Liver (tissue), 9 donors: ENCODE measurements around the gene DHDH. TPM values are rescaled to one million over a fixed set of nuclear protein-coding genes. Genes with fewer than 3 reads are reported as not detected.

Experiments
- DNase-seq: peaks from one replicate; pipeline ENCODE4 v3.0.0-alpha.2; 2017; ENCODE audit warnings: low spot score
- H3K27ac ChIP-seq, 2 donors: one replicate each; pipeline ENCODE4 v1.7.0; 2013; ENCODE audit warnings: inconsistent platforms in 2 of 2, low read length in 2 of 2, control low read depth in 1 of 2, low read depth in 1 of 2, mild to moderate bottlenecking in 1 of 2
- H3K27me3 ChIP-seq, 4 donors: one replicate each; pipeline versions ENCODE4 v1.6.1 to v1.7.0; 2013; ENCODE audit warnings: low read length in 3 of 4, inconsistent platforms in 1 of 4, mild to moderate bottlenecking in 1 of 4, moderate library complexity in 1 of 4; ENCODE audit not compliant: control insufficient read depth in 4 of 4, insufficient read depth in 4 of 4
- H3K36me3 ChIP-seq, 4 donors: one replicate each; pipeline versions ENCODE4 v1.6.1 to v1.7.0; 2013; ENCODE audit warnings: low read length in 3 of 4, mild to moderate bottlenecking in 3 of 4, low read depth in 1 of 4, moderate library complexity in 1 of 4; ENCODE audit not compliant: control insufficient read depth in 4 of 4, insufficient read depth in 3 of 4
- H3K4me1 ChIP-seq, 4 donors: one replicate each; pipeline versions ENCODE4 v1.6.1 to v1.7.0; 2013; ENCODE audit warnings: low read length in 3 of 4, mild to moderate bottlenecking in 3 of 4, moderate library complexity in 1 of 4; ENCODE audit not compliant: control insufficient read depth in 4 of 4, insufficient read depth in 4 of 4
- H3K4me3 ChIP-seq, 3 donors: one replicate each; pipeline versions ENCODE4 v1.6.1 to v1.7.0; 2013; ENCODE audit warnings: low read length in 3 of 3, control low read depth in 1 of 3, low read depth in 1 of 3, mild to moderate bottlenecking in 1 of 3
- H3K9ac ChIP-seq, 2 donors: one replicate each; pipeline ENCODE4 v1.7.0; 2013; ENCODE audit warnings: low read length in 2 of 2, mild to moderate bottlenecking in 2 of 2, moderate library complexity in 2 of 2, control low read depth in 1 of 2, low read depth in 1 of 2
- H3K9me3 ChIP-seq, 4 donors: one replicate each; pipeline versions ENCODE4 v1.6.1 to v1.7.0; 2013; ENCODE audit warnings: low read length in 3 of 4; ENCODE audit not compliant: control insufficient read depth in 4 of 4
- EGR1 ChIP-seq, 2 donors: IDR thresholded peaks; 2 replicates each; pipeline ENCODE4 v1.6.1; 2016 to 2018; ENCODE audit warnings: antibody characterized with exemption in 2 of 2, low read depth in 2 of 2
- FOXA1 ChIP-seq: IDR thresholded peaks from 2 replicates; pipeline ENCODE4 v1.6.1; 2016; ENCODE audit warnings: antibody characterized with exemption
- FOXA2 ChIP-seq: IDR thresholded peaks from 2 replicates; pipeline ENCODE4 v1.6.1; 2016; ENCODE audit warnings: antibody characterized with exemption
- GABPA ChIP-seq, 2 donors: IDR thresholded peaks in 1 of 2; conservative IDR thresholded peaks in 1 of 2; 2 replicates each; pipeline ENCODE4 v1.6.1; 2016; ENCODE audit warnings: antibody characterized with exemption in 2 of 2, mild to moderate bottlenecking in 1 of 2, moderate library complexity in 1 of 2
- HNF4A ChIP-seq, 2 donors: conservative IDR thresholded peaks; 2 replicates each; pipeline ENCODE4 v1.6.1; 2016; ENCODE audit warnings: antibody characterized with exemption in 2 of 2, mild to moderate bottlenecking in 2 of 2
- HNF4G ChIP-seq: IDR thresholded peaks from 2 replicates; pipeline ENCODE4 v1.6.1; 2016; ENCODE audit warnings: antibody characterized with exemption
- NR2F2 ChIP-seq: IDR thresholded peaks from 2 replicates; pipeline ENCODE4 v1.6.1; 2016; ENCODE audit warnings: antibody characterized with exemption
- RAD21 ChIP-seq, 2 donors: IDR thresholded peaks; 2 replicates each; pipeline ENCODE4 v1.6.1; 2016; ENCODE audit warnings: antibody characterized with exemption in 2 of 2, mild to moderate bottlenecking in 2 of 2
- REST ChIP-seq: IDR thresholded peaks from 2 replicates; pipeline ENCODE4 v1.6.1; 2016; ENCODE audit warnings: antibody characterized with exemption, mild to moderate bottlenecking
- RXRA ChIP-seq, 2 donors: IDR thresholded peaks; 2 replicates each; pipeline ENCODE4 v1.6.1; 2017 to 2018; ENCODE audit warnings: antibody characterized with exemption in 2 of 2, mild to moderate bottlenecking in 1 of 2
- TAF1 ChIP-seq: conservative IDR thresholded peaks from 2 replicates; pipeline ENCODE4 v1.6.1; 2016; ENCODE audit warnings: antibody characterized with exemption, mild to moderate bottlenecking
- YY1 ChIP-seq: IDR thresholded peaks from 2 replicates; pipeline ENCODE4 v1.6.1; 2016; ENCODE audit warnings: antibody characterized with exemption, mild to moderate bottlenecking
- ZBTB33 ChIP-seq: IDR thresholded peaks from 2 replicates; pipeline ENCODE4 v1.6.1; 2016; ENCODE audit warnings: antibody characterized with exemption
- WGBS: extraction: QIAGEN DNeasy Blood & Tissue Kit; methylation state at CpG from one replicate; pipeline ENCODE4 v1.1.7; 2013; 5-methylcytosine and 5-hydroxymethylcytosine counted together
- polyA plus RNA-seq, 2 donors: library from polyadenylated mRNA; stranded (reverse) in 1 of 2; unstranded in 1 of 2; fragments of 200-250 nt in 1 of 2; fragments of >200 nt in 1 of 2; fragmentation: Nextera tagmentation in 1 of 2; extraction: Ambion mirVana in 1 of 2; gene quantifications; one replicate each; pipeline versions ENCODE4 v1.2.1 to v1.2.3, GENCODE V29; 2013 to 2015
- total RNA-seq, 2 donors: library from RNA; depleted of rRNA; stranded (reverse); fragments of >200 nt; gene quantifications; one replicate each; pipeline ENCODE4 v1.2.3, GENCODE V29; 2014
- TF ChIP-seq, protein P1 (sequence below): IDR thresholded peaks from 2 replicates; pipeline ENCODE4 v1.6.1; 2016; ENCODE audit warnings: antibody characterized with exemption
- TF ChIP-seq, protein P2 (sequence below): fragments of 150-350 bp; IDR thresholded peaks from 2 replicates; pipeline ENCODE4 v1.5.1; 2017; ENCODE audit warnings: improper control_type of control experiment, low read depth, low read length; ENCODE audit not compliant: missing input control
- donor health status: healthy.
- donor health status: healthy.
- donor health status: healthy.
- donor health status: healthy.
- donor health status: healthy.

Gene DHDH
- total and polyA plus RNA-seq, 4 donors: 0.16 to 1.3 TPM; not detected in 2

- Histone ChIP-seq H3K27ac (no peak overlapping the region), H3K9ac (no peak overlapping the region), H3K36me3 (peaks cover 6 to 28% (median 25%) of the 10 kb centered on the region in 4 donors), H3K9me3 (no peaks in the 10 kb centered on the region), H3K4me1 (peaks cover 2 to 7% (median 4%) of the 10 kb centered on the region in 4 donors), H3K4me3 (no peak overlapping the region), H3K27me3 (no peaks in the 10 kb centered on the region)
- DNase-seq: no peak
- TF ChIP-seq HNF4G: no peak
- TF ChIP-seq RXRA (IDR thresholded peaks at IDR 0.05): no peak
- no peak for TF ChIP-seq RAD21 (IDR thresholded peaks at IDR 0.05)
- TF ChIP-seq, protein P1, sequence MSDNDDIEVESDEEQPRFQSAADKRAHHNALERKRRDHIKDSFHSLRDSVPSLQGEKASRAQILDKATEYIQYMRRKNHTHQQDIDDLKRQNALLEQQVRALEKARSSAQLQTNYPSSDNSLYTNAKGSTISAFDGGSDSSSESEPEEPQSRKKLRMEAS: no peak
- no peak for TF ChIP-seq FOXA2
- TF ChIP-seq, protein P2, sequence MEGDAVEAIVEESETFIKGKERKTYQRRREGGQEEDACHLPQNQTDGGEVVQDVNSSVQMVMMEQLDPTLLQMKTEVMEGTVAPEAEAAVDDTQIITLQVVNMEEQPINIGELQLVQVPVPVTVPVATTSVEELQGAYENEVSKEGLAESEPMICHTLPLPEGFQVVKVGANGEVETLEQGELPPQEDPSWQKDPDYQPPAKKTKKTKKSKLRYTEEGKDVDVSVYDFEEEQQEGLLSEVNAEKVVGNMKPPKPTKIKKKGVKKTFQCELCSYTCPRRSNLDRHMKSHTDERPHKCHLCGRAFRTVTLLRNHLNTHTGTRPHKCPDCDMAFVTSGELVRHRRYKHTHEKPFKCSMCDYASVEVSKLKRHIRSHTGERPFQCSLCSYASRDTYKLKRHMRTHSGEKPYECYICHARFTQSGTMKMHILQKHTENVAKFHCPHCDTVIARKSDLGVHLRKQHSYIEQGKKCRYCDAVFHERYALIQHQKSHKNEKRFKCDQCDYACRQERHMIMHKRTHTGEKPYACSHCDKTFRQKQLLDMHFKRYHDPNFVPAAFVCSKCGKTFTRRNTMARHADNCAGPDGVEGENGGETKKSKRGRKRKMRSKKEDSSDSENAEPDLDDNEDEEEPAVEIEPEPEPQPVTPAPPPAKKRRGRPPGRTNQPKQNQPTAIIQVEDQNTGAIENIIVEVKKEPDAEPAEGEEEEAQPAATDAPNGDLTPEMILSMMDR: no peak
- no peak for TF ChIP-seq TAF1
- no peak for TF ChIP-seq NR2F2
- TF ChIP-seq EGR1 (IDR thresholded peaks at IDR 0.05; ENCODE audit: low read depth in 2 of 2): no peak
- TF ChIP-seq YY1: no peak
- TF ChIP-seq REST: no peak
- no peak for TF ChIP-seq HNF4A (conservative IDR thresholded peaks at IDR 0.05)
- TF ChIP-seq GABPA (IDR thresholded peaks at IDR 0.05 in 1 of 2, conservative IDR thresholded peaks at IDR 0.05 in 1 of 2): no peak
- TF ChIP-seq FOXA1: no peak
- no peak for TF ChIP-seq ZBTB33
- WGBS: 97% methylated on average over 13 of the region's 13 CpGs
These were observed 52.2 kb downstream of the DHDH start for GRCh38 chr19:48985711-48986110.

GRCh38 chr19:48986211-48986610 lies 52.7 kb downstream of the DHDH start:
- no peaks in the 10 kb centered on the region for H3K27me3 ChIP-seq
- WGBS: 97% methylated on average over 3 of the region's 3 CpGs
- H3K27ac ChIP-seq: no peak overlapping the region
- H3K9me3 ChIP-seq: no peaks in the 10 kb centered on the region
- no peak overlapping the region for H3K4me3 ChIP-seq
- DNase-seq: no peak
- no peak overlapping the region for H3K9ac ChIP-seq
- peaks cover 6 to 28% (median 25%) of the 10 kb centered on the region in 4 donors for H3K36me3 ChIP-seq
- TF ChIP-seq, protein P1: no peak
- H3K4me1 ChIP-seq: peaks cover 2 to 8% (median 5%) of the 10 kb centered on the region in 4 donors
